GM21423 (cell line): ENCODE data around the gene NUDT16L1.

Source experiments
- ATAC-seq: cut with Tn5 transposase; IDR thresholded peaks from one replicate; pipeline ENCODE4 v1.9.1; 2021; ENCODE audit warnings: mild to moderate bottlenecking, moderate library complexity; ENCODE audit not compliant: unreplicated experiment

The NUDT16L1 gene

GRCh38 chr16:4682084-4682591, 11.2 kb upstream of the NUDT16L1 start:
- no peak for ATAC-seq

- no peak for ATAC-seq
Observed at GRCh38 chr16:4682616-4683254, 10.6 kb upstream of the NUDT16L1 start.

GRCh38 chr16:4683255-4684057, 9.9 kb upstream of the NUDT16L1 start:
- ATAC-seq, result no peak

GRCh38 chr16:4684058-4684715, 9.2 kb upstream of the NUDT16L1 start:
- ATAC-seq, result no peak

- no peak for ATAC-seq
Observed at GRCh38 chr16:4684763-4685162, 8.6 kb upstream of the NUDT16L1 start.

- ATAC-seq, result no peak
Observed at GRCh38 chr16:4685292-4685691, 8.1 kb upstream of the NUDT16L1 start.

- ATAC-seq, result no peak
Observed at GRCh38 chr16:4685776-4686496, 7.4 kb upstream of the NUDT16L1 start.

- no peak for ATAC-seq
Observed at GRCh38 chr16:4686497-4687210, 6.7 kb upstream of the NUDT16L1 start.

- no peak for ATAC-seq
Observed at GRCh38 chr16:4687416-4687815, 5.9 kb upstream of the NUDT16L1 start.

GRCh38 chr16:4687946-4688673, 5.3 kb upstream of the NUDT16L1 start:
- ATAC-seq, result no peak

- ATAC-seq, result no peak
Observed at GRCh38 chr16:4688674-4689045, 4.7 kb upstream of the NUDT16L1 start.

- ATAC-seq, result no peak
Observed at GRCh38 chr16:4689091-4689671, 4.2 kb upstream of the NUDT16L1 start.

- no peak for ATAC-seq
Observed at GRCh38 chr16:4689864-4690704, 3.3 kb upstream of the NUDT16L1 start.

GRCh38 chr16:4690946-4691665, 2.3 kb upstream of the NUDT16L1 start:
- no peak for ATAC-seq

GRCh38 chr16:4691666-4692412, 1.5 kb upstream of the NUDT16L1 start:
- ATAC-seq, result no peak

- no peak for ATAC-seq
Observed at GRCh38 chr16:4692460-4693295, 684 bp upstream of the NUDT16L1 start.
